Panc1 (cell line): ENCODE results near the gene FAXC.

Source experiments
- POLR2AphosphoS5 ChIP-seq: IDR thresholded peaks from 2 replicates; pipeline ENCODE4 v1.6.1; 2012; ENCODE audit warnings: mild to moderate bottlenecking, low read depth, low read length, moderate library complexity
- TCF7L2 ChIP-seq: IDR thresholded peaks from 2 replicates; pipeline ENCODE4 v1.6.1; 2011; ENCODE audit warnings: mild to moderate bottlenecking, low read depth, low read length, inconsistent platforms
- TF ChIP-seq, protein P1 (sequence below): fragments of 450-650 bp; IDR thresholded peaks from 2 replicates; pipeline ENCODE4 v1.5.1; 2017; ENCODE audit warnings: mild to moderate bottlenecking

DNA sequence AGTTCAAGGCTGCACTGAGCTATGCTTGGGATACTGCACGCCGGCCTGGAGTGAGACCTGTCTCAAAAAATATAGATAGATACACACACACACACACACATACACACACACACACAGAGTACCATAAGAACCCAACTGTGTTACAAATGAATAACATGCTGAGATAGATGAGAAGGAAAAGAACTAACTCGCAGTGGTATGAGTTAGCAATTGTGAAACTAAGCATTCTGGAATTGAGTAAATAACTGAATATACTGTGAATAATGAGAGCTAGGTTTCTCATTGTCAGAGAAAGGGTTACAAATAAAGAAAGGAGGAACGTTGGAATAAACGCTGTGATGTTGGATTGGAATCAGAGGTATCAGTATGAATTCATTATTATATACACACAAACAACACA lies 14.6 kb upstream of the FAXC start:
- TF ChIP-seq, protein P1, sequence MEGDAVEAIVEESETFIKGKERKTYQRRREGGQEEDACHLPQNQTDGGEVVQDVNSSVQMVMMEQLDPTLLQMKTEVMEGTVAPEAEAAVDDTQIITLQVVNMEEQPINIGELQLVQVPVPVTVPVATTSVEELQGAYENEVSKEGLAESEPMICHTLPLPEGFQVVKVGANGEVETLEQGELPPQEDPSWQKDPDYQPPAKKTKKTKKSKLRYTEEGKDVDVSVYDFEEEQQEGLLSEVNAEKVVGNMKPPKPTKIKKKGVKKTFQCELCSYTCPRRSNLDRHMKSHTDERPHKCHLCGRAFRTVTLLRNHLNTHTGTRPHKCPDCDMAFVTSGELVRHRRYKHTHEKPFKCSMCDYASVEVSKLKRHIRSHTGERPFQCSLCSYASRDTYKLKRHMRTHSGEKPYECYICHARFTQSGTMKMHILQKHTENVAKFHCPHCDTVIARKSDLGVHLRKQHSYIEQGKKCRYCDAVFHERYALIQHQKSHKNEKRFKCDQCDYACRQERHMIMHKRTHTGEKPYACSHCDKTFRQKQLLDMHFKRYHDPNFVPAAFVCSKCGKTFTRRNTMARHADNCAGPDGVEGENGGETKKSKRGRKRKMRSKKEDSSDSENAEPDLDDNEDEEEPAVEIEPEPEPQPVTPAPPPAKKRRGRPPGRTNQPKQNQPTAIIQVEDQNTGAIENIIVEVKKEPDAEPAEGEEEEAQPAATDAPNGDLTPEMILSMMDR = no peak
- TF ChIP-seq TCF7L2 = no peak
- TF ChIP-seq POLR2AphosphoS5 = no peak
